ENCODE measurements around the gene GAS7. TPM values are rescaled to one million over a fixed set of nuclear protein-coding genes. Genes with fewer than 3 reads are reported as not detected.

The GAS7 gene
- polyA plus RNA-seq, 1 experiment = 1.4 TPM

GRCh38 chr17:10033959-10034358 is 164.4 kb downstream of the GAS7 start:
- POLR2A ChIA-PET = no interaction called here
- CTCF ChIA-PET = interaction anchor here (1.8 kb wide), 1 partner anchor 14 kb away, joined by 5 read pairs; no protein-coding TSS in a partner anchor
- DNase-seq (ENCODE audit: low read depth) = no peak

GRCh38 chr17:10033449-10033848 is 165.0 kb downstream of the GAS7 start:
- TF ChIP-seq CTCF (IDR thresholded peaks at IDR 0.05; ENCODE audit: insufficient read depth, low read depth, low read length) = no peak
- Histone ChIP-seq H3K36me3 (ENCODE audit: control insufficient read depth, insufficient read depth, low read length) (no peaks in the 10 kb centered on the region), H3K4me3 (ENCODE audit: low read depth, low read length) (no peak overlapping the region), H3K27me3 (ENCODE audit: control insufficient read depth, insufficient read depth, low read length) (no peaks in the 10 kb centered on the region)
- no peak for DNase-seq (ENCODE audit: low read depth)
- ChIA-PET POLR2A (no interaction called here), CTCF (interaction anchor here (1.8 kb wide), 1 partner anchor 13 kb away, joined by 5 read pairs; no protein-coding TSS in a partner anchor)

More at GRCh38 chr17:10033959-10034358, 164.4 kb downstream of the GAS7 start:
- no peak for TF ChIP-seq CTCF (IDR thresholded peaks at IDR 0.05; ENCODE audit: insufficient read depth, low read depth, low read length)
- Histone ChIP-seq H3K36me3 (ENCODE audit: control insufficient read depth, insufficient read depth, low read length) (no peaks in the 10 kb centered on the region), H3K27me3 (ENCODE audit: control insufficient read depth, insufficient read depth, low read length) (no peaks in the 10 kb centered on the region), H3K4me3 (ENCODE audit: low read depth, low read length) (no peak overlapping the region)

GRCh38 chr17:10032118-10032852 is 166.1 kb downstream of the GAS7 start:
- no peak for DNase-seq (ENCODE audit: low read depth)
- TF ChIP-seq CTCF (IDR thresholded peaks at IDR 0.05; ENCODE audit: insufficient read depth, low read depth, low read length) = no peak
- Histone ChIP-seq H3K27me3 (ENCODE audit: control insufficient read depth, insufficient read depth, low read length) (no peaks in the 10 kb centered on the region), H3K36me3 (ENCODE audit: control insufficient read depth, insufficient read depth, low read length) (no peaks in the 10 kb centered on the region), H3K4me3 (ENCODE audit: low read depth, low read length) (no peak overlapping the region)
- ChIA-PET CTCF (interaction anchor here (1.0 kb wide), 1 partner anchor 194 kb away, joined by 3 read pairs; no protein-coding TSS in a partner anchor), POLR2A (no interaction called here)

- Histone ChIP-seq H3K36me3 (ENCODE audit: control insufficient read depth, insufficient read depth, low read length) (no peaks in the 10 kb centered on the region), H3K4me3 (ENCODE audit: low read depth, low read length) (no peak overlapping the region), H3K27me3 (ENCODE audit: control insufficient read depth, insufficient read depth, low read length) (no peaks in the 10 kb centered on the region)
- no peak for TF ChIP-seq CTCF (IDR thresholded peaks at IDR 0.05; ENCODE audit: insufficient read depth, low read depth, low read length)
- no peak for DNase-seq (ENCODE audit: low read depth)
- ChIA-PET POLR2A (no interaction called here), CTCF (interaction anchor here (1.0 kb wide), 1 partner anchor 195 kb away, joined by 3 read pairs; no protein-coding TSS in a partner anchor)
Observed at GRCh38 chr17:10031606-10032005, 166.8 kb downstream of the GAS7 start.

- no peak for TF ChIP-seq CTCF (IDR thresholded peaks at IDR 0.05; ENCODE audit: insufficient read depth, low read depth, low read length)
- DNase-seq (ENCODE audit: low read depth) = no peak
- ChIA-PET CTCF (no interaction called here), POLR2A (no interaction called here)
- no peak overlapping the region for H3K4me3 ChIP-seq (ENCODE audit: low read depth, low read length)
- H3K27me3 ChIP-seq (ENCODE audit: control insufficient read depth, insufficient read depth, low read length) = no peaks in the 10 kb centered on the region
- H3K36me3 ChIP-seq (ENCODE audit: control insufficient read depth, insufficient read depth, low read length) = no peaks in the 10 kb centered on the region
Observed at GRCh38 chr17:10031127-10031526, 167.3 kb downstream of the GAS7 start.
